GM18870 (cell line): ENCODE results near the gene ERGIC1.
A peak's percentile ranks its signal among the peaks of the same experiment; 100 is the strongest.

ENCODE experiments used
- ATAC-seq: cut with Tn5 transposase; IDR thresholded peaks from one replicate; pipeline ENCODE4 v1.9.1; 2021; ENCODE audit warnings: moderate library complexity; ENCODE audit not compliant: unreplicated experiment

Gene ERGIC1

DNA sequence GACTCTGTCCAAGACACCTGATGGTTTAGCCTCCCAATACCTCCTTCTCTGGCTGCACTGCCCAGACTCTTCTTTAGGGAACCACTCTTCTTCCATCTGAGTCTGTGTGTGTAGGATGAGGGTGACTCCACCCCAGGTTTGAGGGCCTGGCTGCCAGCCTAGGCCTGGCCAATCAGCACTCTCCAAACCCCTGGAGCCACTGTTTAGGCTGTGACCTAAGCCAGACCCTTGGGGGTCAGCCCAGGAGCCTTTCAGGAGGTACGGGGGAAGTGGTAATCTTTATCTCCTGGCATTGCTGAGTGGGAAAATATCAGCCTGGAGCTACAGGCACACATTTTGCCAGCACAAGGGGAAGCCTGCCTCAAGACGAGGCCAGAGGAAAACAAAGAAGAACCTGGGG is 6.2 kb upstream of the ERGIC1 start:
- no peak for ATAC-seq

- no peak for ATAC-seq
These were observed 5.1 kb upstream of the ERGIC1 start for GRCh38 chr5:172828911-172829431.

DNA sequence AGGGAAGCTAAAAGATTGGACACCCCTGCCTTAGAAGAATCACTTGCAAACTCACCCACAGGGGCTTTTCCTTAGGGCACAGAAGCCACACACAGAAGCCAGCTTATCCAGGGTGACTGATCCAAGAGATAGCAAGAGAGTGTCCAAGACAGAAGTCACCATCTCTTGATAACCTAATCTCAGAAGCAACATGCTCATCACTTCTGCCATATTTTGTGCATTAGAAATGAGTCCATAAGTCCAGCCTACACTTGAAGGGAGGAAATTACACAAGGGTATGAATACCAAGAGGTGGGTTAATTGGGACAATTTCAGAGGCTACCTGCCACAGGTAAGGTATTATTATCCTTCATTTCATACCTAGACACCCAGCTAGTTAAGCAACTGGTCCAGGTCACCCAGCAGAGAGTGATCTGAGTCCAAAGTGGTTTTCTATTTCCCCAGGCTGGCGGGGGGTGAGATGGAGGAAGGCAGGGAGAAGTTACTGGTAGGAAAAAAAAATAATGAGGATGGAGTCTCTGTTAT is 3.7 kb upstream of the ERGIC1 start:
- no peak for ATAC-seq

DNA sequence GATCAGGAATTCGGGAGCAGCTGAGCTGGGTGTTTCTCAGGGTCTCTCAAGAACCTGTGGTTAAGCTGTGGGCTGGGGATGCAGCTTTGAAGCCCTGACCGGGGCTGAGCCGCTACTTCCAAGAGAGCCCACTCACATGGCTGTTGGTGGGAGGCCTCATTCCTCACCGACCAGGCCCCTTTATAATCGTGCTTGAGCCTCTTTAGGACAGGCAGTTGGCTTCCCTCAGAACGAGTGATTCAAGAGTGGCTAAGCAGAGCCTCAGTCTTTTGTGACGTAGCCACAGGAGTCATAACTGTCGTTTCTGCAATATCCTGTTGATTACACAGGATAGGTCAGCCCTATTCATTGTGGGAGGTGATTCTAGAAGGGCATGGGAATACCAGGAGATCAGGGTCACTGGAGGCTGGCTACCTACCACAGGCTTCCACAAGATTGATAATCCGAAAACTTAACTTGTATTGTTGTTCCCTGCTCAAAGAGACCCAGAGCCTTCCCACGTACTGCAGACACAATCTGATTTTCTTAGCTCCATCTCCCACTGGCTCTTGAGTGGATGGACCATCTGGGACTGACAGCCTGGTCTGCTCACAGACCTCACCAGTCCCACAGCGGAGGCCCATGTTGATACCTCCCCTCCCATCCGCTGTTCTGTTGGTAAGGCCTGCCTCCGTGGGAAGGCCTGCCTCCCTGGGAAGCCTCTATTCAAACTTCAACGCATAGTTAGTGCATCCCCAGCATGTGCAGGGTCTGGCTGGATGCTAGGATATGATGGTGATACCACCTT is 3.0 kb upstream of the ERGIC1 start:
- no peak for ATAC-seq

- ATAC-seq, result no peak
These were observed 1.4 kb upstream of the ERGIC1 start for GRCh38 chr5:172832383-172833315.

GRCh38 chr5:172833372-172833685 is 722 bp upstream of the ERGIC1 start:
- ATAC-seq, result no peak

GRCh38 chr5:172834415-172835289 is 601 bp downstream of the ERGIC1 start:
- no peak for ATAC-seq

- ATAC-seq, result no peak
These were observed 1.4 kb downstream of the ERGIC1 start for GRCh38 chr5:172835290-172835993.

DNA sequence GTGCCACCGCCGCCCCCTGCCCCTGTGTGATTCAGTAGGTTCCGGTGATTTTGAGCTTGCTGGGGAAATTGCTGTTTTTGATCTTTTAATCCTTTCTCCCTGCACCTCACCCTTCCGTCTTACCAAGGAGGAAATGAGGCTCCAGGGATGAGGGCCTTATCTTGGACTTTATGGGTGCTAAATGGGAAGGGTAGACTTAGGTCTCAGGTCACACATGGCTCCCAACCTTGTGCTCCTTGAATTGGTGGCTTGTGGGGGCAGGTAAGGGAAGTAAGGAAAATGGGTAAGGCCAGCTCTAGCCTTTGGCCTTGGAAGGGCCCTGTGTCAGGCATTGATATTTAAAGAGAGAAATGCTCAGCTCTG is 1.9 kb downstream of the ERGIC1 start:
- no peak for ATAC-seq

DNA sequence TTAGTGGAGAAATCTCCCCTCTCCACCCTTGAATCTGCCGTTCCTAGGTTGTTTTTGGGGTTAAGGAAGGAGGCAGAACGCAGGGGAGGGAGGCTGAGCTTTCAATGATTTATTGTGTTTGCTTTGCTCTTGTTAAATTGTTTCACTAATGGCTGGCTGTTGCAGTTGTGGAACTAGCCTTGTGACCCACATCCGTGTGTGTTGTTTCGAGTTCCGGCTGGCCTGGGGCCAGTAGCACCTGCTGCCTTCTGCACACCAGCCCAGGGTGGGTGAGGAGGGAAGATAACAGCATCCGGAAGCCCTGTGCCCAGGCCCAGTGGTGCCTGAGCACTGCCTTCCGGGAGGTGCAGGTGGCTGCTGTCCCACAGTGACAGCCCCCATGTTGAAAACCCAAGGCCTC is 3.6 kb downstream of the ERGIC1 start:
- peak; percentile 74 for ATAC-seq

GRCh38 chr5:172838151-172838875 is 4.3 kb downstream of the ERGIC1 start:
- no peak for ATAC-seq

GRCh38 chr5:172839669-172840431 is 5.8 kb downstream of the ERGIC1 start:
- ATAC-seq, result no peak

DNA sequence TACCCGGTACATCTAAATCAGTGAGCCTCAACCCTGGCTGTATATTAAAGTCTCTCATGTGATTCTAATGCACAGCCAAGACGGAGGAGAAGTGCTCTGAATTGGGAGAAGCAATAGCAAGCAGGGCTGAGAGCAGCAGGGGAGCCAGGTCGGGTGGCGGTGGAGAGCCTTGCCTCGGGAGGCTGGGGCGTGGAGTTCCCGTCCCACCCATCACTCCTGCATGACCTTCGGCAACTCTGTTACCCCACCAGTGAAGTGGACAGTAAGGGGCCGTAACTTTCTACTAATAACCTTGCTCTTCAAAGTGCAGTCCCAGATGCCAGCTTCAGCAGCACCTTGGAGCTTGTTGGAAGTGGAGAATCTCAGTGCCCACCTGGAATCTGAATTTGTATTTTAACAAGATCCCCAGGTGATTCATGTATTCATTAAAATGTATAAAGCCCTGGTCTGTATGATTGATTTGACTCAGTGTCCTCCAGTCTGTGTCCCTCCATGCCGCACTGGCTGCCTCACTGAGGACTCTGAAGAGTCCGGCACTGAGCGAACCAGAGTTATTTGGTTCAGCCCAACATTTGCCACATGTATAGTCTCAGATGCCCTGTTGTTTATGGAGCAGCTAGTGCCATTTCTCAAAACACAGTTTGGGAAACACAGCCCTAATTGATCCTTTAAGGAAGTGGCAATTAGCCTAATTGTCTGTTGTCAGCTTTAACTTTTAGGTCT is 6.5 kb downstream of the ERGIC1 start:
- ATAC-seq, result no peak

GRCh38 chr5:172841256-172841655 is 7.2 kb downstream of the ERGIC1 start:
- ATAC-seq, result no peak

GRCh38 chr5:172843825-172844576 is 9.9 kb downstream of the ERGIC1 start:
- ATAC-seq, result no peak

- ATAC-seq, result no peak
These were observed 10.5 kb downstream of the ERGIC1 start for GRCh38 chr5:172844577-172844838.

DNA sequence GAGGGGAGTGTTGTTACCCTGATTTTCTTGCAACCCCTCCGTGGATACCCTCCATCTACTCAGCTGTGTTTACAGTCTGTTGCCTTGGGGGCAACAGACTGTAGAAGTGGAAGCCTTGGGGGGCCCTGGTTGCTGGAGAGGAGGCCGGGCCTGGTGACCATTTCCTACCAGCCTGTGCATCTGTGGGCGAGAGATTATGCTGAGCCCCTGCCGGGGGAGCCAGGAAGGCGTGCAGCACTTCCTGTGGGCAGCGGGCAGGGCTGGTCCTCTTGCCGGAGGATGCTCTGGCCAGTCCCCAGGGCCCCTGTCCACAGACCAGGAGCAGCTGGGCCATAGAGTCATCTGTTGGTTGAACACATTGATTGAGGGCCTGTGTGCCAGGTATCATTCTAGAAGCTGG is 11.1 kb downstream of the ERGIC1 start:
- ATAC-seq, result no peak

DNA sequence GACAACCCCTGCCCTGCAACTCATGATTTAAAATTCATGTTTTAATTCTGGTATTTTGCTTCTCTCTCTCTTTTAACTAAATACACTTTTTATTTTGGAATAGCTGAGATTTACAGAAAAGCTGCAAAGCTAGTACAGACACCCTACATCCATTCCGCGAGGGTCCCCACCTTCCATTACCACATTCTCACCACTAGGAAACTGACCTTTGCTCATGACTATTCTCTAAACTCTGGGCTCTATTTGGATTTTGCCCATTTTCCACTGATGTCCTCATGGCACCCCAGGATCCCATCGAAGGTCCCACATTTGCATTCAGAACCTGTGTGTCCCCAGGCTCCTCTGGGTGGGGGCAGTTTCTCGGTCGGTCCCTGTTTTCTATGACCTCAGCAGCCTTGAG is 11.5 kb downstream of the ERGIC1 start:
- ATAC-seq, result no peak
